CD4-positive, alpha-beta T cell (primary cell): Measurements from ENCODE around the gene NOBOX. TPM values are rescaled to one million over a fixed set of nuclear protein-coding genes. Genes with fewer than 3 reads are reported as not detected.
"Not testable (repeated sequence)": the region's sequence is repeated elsewhere in the genome, so short reads cannot be mapped to it uniquely, and the experiment has no call there.

Source experiments
- ATAC-seq: fragments of 200-7000 bp; cut with Tn5 transposase; one replicate; pipeline ENCODE4 v1.10.0; 2022; ENCODE audit warnings: mild to moderate bottlenecking; ENCODE audit not compliant: poor library complexity
- CTCF ChIA-PET: fragments of 350-600 bp; sonication (Branson Sonifier 250); formaldehyde crosslinking; loops from one replicate; lab custom pipeline; 2021; ENCODE audit warnings: antibody characterized with exemption, inconsistent platforms; lab: Charles Lee
- POLR2A ChIA-PET: fragments of 350-600 bp; sonication (Branson Sonifier 250); formaldehyde crosslinking; loops from one replicate; lab custom pipeline; 2021; ENCODE audit warnings: antibody characterized with exemption, inconsistent platforms; lab: Charles Lee
- DNase-seq, 14 experiments: peaks; one replicate each; pipeline ENCODE4 v3.0.0-alpha.2; 2013 to 2020; ENCODE audit warnings: mixed read lengths in 2 of 14
- H3K27ac ChIP-seq, 2 donors: one replicate each; pipeline versions ENCODE4 v1.5.1 to v1.7.0; 2013; ENCODE audit warnings: low read length in 2 of 2, low read depth in 1 of 2, mild to moderate bottlenecking in 1 of 2
- H3K27me3 ChIP-seq, 2 experiments: 1 replicate in 1 of 2; 2 replicates in 1 of 2; pipeline versions ENCODE4 v1.6.1 to v1.7.0; 2013; ENCODE audit warnings: low read length in 2 of 2, control low read depth in 1 of 2, mild to moderate bottlenecking in 1 of 2, moderate library complexity in 1 of 2; ENCODE audit not compliant: insufficient read depth in 2 of 2, control insufficient read depth in 1 of 2
- H3K36me3 ChIP-seq: one replicate; pipeline ENCODE4 v1.6.1; 2013; ENCODE audit warnings: low read length, control low read depth; ENCODE audit not compliant: insufficient read depth
- H3K4me1 ChIP-seq: one replicate; pipeline ENCODE4 v1.6.1; 2013; ENCODE audit warnings: low read length, control low read depth; ENCODE audit not compliant: insufficient read depth
- H3K4me3 ChIP-seq: one replicate; pipeline ENCODE4 v1.5.1; 2013; ENCODE audit warnings: mild to moderate bottlenecking, low read length, moderate library complexity
- H3K9me3 ChIP-seq, 2 experiments: 1 replicate in 1 of 2; 2 replicates in 1 of 2; pipeline versions ENCODE4 v1.6.1 to v1.7.0; 2013; ENCODE audit warnings: low read length in 2 of 2, mild to moderate bottlenecking in 2 of 2, control low read depth in 1 of 2, moderate library complexity in 1 of 2; ENCODE audit not compliant: control insufficient read depth in 1 of 2, insufficient read depth in 1 of 2
- H3K27ac Mint-ChIP-seq: one replicate; pipeline ENCODE4 v1.8.0; 2020; ENCODE audit warnings: mixed read lengths
- H3K27me3 Mint-ChIP-seq: one replicate; pipeline ENCODE4 v1.8.0; 2021; ENCODE audit warnings: mixed read lengths
- H3K36me3 Mint-ChIP-seq: one replicate; pipeline ENCODE4 v1.8.0; 2021; ENCODE audit warnings: low read depth, mixed read lengths
- H3K4me1 Mint-ChIP-seq: one replicate; pipeline ENCODE4 v1.8.0; 2021; ENCODE audit warnings: low read depth, mixed read lengths
- H3K4me3 Mint-ChIP-seq: one replicate; pipeline ENCODE4 v1.8.0; 2020; ENCODE audit warnings: mild to moderate bottlenecking, mixed read lengths
- H3K9me3 Mint-ChIP-seq: one replicate; pipeline ENCODE4 v1.8.0; 2020; ENCODE audit warnings: mixed read lengths
- CTCF ChIP-seq: fragments of 200-600 bp; IDR thresholded peaks from one replicate; pipeline ENCODE4 v1.8.0; 2022; ENCODE audit warnings: antibody characterized with exemption, mild to moderate bottlenecking
- intact Hi-C, 2 experiments: fragments of 100-400 bp; cut with DNase I in 1 of 2; cut with micrococcal nuclease in 1 of 2; formaldehyde crosslinking; loops; one replicate each; pipeline versions ENCODE4 v1.15.1 to v1.9.0; 2023 to 2025; cut with DNase I, micrococcal nuclease
- total RNA-seq, 174 experiments: library from RNA in 2 of 174; stranded (reverse) in 2 of 174; gene quantifications; one replicate each; pipeline ENCODE4 v1.2.3 and lab custom pipeline; 2021 to 2026

NOBOX gene
- total RNA-seq, 2 experiments from 2014 or later = not detected

GRCh38 chr7:144436500-144436899 is 33.0 kb upstream of the NOBOX start:
- Histone ChIP-seq H3K27ac (no peak overlapping the region), H3K4me1 (no peaks in the 10 kb centered on the region), H3K36me3 (no peaks in the 10 kb centered on the region), H3K9me3 (no peaks in the 10 kb centered on the region), H3K4me3 (no peak overlapping the region), H3K27me3 (no peaks in the 10 kb centered on the region)
- Mint-ChIP-seq H3K4me1 (no peaks in the 10 kb centered on the region), H3K9me3 (no peaks in the 10 kb centered on the region), H3K4me3 (no peak overlapping the region), H3K27me3 (peaks cover 8% of the 10 kb centered on the region), H3K36me3 (no peaks in the 10 kb centered on the region), H3K27ac (no peak overlapping the region)
- TF ChIP-seq CTCF = no peak
- DNase-seq = no peak
- ATAC-seq = no peak
- intact Hi-C loops = no loop called here
- ChIA-PET CTCF (no interaction called here), POLR2A (no interaction called here)

GRCh38 chr7:144428431-144428830 is 24.9 kb upstream of the NOBOX start:
- POLR2A ChIA-PET = no interaction called here
- Histone ChIP-seq H3K9me3 (peaks cover 0 to 14% of the 10 kb centered on the region in 2 experiments), H3K4me1 (no peaks in the 10 kb centered on the region), H3K27ac (no peak overlapping the region), H3K36me3 (no peaks in the 10 kb centered on the region), H3K4me3 (no peak overlapping the region), H3K27me3 (no peaks in the 10 kb centered on the region)
- Mint-ChIP-seq H3K4me1 (no peaks in the 10 kb centered on the region), H3K4me3 (no peak overlapping the region), H3K9me3 (peaks cover 7% of the 10 kb centered on the region), H3K36me3 (peaks cover 4% of the 10 kb centered on the region), H3K27me3 (peaks cover 4% of the 10 kb centered on the region), H3K27ac (no peak overlapping the region)
- no peak for ATAC-seq
- intact Hi-C loops = no loop called here
- DNase-seq = no peak
- TF ChIP-seq CTCF = no peak
- CTCF ChIA-PET = no interaction called here

GRCh38 chr7:144427539-144427938 is 24.0 kb upstream of the NOBOX start:
- intact Hi-C loops, H3K9me3 Mint-ChIP-seq, H3K27ac ChIP-seq, DNase-seq, H3K4me3 Mint-ChIP-seq, H3K36me3 ChIP-seq, H3K4me3 ChIP-seq, ATAC-seq, H3K27ac Mint-ChIP-seq, H3K4me1 ChIP-seq, POLR2A ChIA-PET, CTCF ChIA-PET, H3K27me3 ChIP-seq, H3K27me3 Mint-ChIP-seq, H3K36me3 Mint-ChIP-seq, H3K4me1 Mint-ChIP-seq: not testable (repeated sequence)
- peaks cover 0 to 14% of the 10 kb centered on the region in 2 experiments for H3K9me3 ChIP-seq

- DNase-seq, POLR2A ChIA-PET, H3K27ac ChIP-seq, H3K27ac Mint-ChIP-seq, H3K36me3 Mint-ChIP-seq, H3K4me3 Mint-ChIP-seq, CTCF ChIA-PET, H3K36me3 ChIP-seq, H3K27me3 ChIP-seq, H3K4me3 ChIP-seq, H3K4me1 Mint-ChIP-seq, H3K4me1 ChIP-seq, ATAC-seq, intact Hi-C loops, H3K9me3 ChIP-seq, H3K9me3 Mint-ChIP-seq: not testable (repeated sequence)
- peaks cover 30% of the 10 kb centered on the region for H3K27me3 Mint-ChIP-seq
These were observed 15.4 kb upstream of the NOBOX start for GRCh38 chr7:144418931-144419330.
